Pons (tissue), 1 donor: ENCODE measurements around the gene GKN2.
"Not testable (repeated sequence)": the region's sequence is repeated elsewhere in the genome, so short reads cannot be mapped to it uniquely, and the experiment has no call there.

Experiments
- DNase-seq: peaks from one replicate; pipeline ENCODE4 v3.0.0-alpha.2; 2016; ENCODE audit warnings: low spot score

GKN2 gene

DNA sequence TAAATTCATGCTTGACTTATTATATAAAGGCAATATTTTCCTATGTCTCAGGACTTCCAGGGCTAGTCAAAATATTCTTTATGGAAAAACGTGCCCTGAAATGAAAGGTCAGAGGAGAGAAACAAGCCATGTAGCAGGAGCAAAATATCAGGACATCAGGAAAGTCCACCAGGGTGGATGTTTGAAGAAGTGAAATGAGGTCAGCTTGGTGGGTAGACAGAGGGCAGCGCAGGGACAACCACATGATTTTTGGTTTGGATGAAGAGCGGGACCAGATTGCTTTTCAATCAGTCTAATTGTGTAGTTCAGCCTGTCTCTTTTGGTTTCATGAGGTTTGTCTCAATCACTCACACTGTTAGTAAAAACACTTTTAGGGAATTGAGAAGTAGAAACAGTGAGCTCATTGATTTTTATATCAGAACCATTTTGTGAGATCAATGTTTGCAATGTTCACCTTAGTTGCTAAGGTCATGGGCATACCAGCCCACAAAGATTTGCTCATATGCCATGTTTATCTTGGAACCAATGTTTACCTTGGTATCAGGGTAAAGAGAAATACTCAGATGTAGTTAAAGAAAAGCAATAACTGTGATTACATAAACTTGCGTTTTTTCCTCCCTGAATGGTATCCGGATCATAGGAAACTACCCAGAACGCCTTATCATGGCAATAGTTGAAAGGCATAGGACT lies 32.1 kb downstream of the GKN2 start:
- no peak for DNase-seq

DNA sequence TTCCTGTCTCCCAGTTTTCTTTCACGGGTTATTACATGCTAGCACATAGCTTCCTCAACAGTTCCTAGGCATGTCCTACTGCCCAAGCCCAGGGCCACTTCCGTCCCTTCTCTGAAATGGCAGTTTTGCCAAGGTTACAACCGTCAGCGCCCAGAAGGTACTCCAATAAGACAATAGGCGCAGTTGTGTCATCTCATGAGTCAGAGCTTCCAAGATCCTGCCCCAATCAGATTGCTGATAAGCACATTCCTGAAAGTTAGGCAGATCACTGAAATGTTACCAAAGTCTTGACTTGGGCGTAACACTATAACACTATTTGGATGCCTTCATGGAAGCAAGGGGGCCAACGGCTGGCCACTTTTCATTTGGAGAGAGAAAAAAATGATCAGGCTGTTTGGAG lies 34.2 kb downstream of the GKN2 start:
- DNase-seq = no peak

DNA sequence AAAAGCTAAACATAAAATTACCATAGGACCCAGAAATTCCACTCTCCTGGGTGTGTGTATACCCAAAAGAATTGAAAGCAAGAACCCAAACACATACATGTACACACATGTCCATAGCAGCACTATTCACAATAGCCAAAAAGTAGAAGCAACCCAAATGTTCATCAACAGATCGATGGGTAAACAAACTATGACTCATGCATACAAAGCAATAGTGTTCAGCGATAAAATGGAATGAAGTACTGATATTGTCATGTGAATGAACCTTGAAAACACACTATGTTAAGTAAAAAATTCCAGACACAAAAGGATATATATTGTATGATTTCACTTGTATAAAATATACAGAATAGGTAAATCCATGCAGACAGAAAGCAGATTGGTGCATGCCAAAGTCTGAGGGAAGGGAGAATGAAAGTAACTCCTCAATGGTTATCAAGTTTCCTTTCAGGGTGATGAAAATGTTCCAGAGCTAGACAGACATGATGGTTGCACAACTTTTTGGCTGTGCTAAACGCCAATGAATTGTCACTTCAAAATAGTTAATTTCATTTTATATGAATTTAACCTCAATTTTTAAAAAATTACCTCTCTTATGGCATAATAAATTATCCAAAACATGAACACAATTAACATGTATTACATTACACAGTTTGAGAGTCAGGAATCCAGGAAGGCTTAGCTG lies 35.5 kb downstream of the GKN2 start:
- DNase-seq = no peak

DNA sequence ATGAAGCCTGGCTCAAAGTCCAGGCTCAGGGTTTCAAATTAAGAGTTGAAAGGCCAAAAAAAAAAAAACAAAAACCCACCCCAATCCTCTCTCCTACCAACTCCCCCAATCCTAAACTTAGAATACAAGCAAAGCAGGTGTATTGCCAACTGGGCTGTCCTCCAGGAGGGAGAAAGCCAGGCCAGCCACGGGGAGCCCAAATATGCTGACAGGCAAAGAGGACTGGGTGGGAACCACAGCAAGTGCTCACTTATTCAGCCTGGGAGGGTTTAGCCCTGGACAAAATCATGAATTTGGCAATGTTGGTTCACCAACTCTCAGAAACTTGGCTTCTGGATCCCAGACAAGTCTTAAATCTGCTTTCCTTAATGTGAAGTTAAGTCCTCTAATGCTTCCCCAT lies 36.5 kb downstream of the GKN2 start:
- no peak for DNase-seq

DNA sequence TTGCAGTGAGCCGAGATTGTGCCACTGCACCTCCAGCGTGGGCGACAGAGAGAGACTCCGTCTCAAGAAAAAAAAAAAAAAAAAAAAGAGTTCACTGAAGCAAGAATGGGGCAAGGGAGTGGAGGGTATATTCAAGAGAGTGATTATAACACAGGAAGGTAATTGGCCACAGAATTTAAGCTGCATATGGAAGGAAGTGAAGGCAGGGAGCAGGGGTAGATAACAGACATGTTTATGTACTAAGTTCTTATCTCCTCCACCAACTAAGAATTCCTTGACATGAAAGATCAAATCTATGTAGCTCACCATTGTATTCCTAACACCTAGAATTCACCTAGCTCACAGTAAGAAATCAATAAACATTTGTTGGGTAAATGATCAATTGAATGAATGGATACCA lies 37.3 kb downstream of the GKN2 start:
- no peak for DNase-seq

DNA sequence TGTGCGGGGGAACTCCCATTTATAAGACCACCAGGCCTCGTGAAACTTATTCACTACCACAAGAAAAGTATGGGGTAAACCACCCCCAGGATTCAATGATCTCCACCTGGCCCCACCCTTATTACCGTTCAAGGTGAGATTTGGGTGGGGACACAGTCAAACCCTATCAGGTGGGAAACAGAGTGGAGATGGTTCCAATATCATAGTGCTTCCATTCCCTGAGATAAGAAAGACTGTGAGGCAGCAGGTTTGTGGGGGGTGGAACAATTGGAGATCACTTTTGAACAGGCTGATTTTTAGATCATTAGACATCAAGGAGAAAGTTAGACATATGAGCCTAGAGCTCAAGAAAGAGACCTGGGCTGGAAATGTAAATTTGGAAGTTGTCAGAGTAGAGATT lies 39.3 kb downstream of the GKN2 start:
- no peak for DNase-seq

DNA sequence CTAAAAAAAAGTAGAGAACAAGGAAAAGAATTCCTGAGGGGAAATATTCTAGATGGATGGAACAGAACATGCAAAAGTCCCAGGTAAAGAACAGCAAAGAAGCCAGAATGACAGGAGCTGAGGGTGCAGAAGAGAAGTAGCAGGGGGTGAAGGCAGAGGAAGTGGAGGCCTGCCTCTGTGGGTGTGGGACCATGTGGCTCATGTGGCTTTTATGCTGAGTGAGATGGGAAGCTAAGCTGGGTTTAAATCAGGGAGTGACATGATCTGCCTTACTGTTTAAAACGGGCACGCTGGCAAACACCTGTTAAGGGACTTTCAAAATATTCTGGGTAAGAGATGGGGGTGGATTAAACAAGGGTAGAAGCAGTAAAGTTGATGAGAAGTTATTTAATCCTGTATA lies 40.0 kb downstream of the GKN2 start:
- no peak for DNase-seq

DNA sequence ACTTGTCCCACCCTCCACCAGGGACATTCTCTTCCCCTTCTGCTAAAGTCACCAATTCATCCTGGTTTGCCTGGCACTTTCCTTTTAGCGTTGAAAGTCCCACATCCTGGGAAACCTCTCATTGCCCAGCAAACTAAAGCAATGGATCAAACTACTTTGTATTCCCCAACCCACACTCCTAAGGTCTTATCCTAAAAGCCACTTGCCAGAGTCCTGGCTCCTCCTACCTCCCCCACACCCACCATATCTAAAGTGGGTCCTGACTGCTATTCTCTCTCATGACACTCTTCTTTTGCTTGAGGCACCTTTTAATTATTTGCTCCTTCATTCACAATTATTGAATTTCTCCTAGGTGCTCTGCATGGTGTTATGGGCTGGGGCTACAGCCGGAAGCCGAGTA lies 40.6 kb downstream of the GKN2 start:
- no peak for DNase-seq

DNA sequence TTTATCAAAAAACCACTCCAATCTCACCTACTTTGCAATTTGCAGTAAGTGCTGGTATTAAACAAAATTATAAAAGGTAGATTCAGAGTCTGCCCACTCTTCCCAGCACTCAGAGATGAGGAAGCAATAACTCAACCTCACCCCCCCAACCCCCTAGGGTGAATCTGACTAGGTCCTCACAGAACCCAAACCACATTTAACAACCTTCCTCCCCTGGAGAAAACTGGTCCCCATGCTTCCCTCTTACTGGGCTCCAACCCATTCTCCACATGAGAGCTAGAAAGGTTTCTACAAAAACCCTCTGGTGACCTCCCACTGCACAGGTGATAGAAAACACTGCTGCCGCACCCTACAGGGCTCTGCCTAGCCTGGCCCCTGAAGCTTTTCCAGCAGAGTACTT lies 41.0 kb downstream of the GKN2 start:
- no peak for DNase-seq

DNA sequence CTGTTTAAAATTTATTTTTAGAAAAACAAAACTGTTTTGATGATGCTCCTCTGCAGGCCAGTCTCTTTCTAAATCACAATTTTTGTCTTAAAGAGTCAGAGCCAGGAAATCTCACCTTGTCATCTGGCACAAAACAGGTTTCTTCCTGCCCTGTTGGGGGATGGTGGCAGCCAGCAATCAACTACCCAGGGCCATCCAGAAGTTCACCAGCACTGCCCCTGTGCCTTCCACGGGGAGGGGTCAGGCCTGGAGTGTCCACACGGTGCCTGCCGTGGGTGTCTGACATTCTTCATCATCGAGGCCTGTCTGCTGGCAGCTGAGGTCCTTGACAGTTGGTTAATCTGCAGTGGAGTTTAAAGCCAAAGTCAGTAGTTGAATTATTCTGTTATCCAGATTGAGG lies 41.4 kb downstream of the GKN2 start:
- DNase-seq = no peak

DNA sequence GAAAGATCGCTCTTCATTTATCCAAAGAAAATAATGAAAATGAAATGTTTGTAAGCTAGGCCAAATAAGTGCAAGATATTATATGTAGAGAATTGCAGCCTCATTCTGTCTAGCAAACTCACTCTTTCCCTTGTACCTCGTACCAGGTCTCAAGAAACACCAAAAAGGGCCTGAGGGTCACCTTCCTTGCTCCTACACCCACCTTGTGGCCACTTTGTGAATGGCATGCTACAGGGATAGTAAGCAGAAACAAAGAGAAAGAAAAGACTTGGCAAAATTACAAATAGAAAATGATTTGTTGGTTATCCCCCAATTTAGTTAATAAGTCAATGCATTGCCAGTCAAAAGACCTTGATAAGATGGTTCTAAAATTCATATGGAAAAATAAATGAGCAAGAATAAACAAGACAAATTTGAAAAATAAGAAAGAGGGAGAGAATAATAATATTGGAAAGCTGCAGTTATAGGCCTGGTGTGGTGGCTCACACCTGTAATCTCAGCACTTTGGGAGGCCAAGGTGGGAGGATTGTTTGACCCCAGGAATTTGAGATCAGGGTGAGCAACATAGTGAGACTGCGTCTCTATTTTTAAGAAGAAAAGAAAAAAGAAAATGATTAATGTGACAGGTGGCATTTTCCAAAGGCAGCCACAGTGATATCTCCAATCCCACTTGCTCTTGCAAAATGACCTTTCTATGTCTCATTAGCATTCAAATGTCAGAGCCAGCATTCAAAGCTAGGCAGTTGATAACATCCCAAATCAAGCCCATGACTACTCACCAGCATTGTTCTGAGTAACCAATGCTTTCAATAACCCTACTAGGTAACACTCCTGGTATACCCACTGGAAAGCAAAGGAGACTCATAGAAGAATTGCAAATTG lies 42.7 kb downstream of the GKN2 start:
- peak; percentile 74 for DNase-seq

DNA sequence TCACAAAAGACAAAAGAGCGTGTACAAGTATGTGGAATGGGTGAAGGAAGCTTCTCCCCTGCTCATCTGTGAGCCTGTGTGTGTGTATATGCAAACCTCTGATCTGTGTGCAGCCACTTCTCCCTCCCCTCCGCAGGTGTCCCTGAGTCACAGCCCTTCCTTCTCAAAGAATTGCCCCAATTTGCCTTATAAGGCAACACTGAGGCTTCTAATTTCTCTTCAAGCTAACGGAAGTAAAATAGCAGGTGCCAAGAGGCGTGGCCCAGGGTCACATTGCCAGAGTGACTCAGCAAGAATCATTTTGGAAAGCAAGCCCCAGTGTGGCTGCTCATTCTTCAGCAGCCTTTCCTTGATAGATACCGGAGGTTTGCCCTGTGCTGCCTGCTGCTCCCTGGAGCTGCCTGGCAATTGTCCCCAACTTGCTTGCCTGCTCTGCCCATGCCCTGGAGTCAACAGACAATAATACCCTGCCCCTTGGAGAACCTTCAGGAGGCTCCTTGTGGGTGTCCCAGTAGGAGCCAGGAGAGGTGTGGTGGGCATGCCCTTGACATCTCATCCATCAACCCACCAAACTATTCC lies 44.2 kb downstream of the GKN2 start:
- DNase-seq = peak; percentile 32

DNA sequence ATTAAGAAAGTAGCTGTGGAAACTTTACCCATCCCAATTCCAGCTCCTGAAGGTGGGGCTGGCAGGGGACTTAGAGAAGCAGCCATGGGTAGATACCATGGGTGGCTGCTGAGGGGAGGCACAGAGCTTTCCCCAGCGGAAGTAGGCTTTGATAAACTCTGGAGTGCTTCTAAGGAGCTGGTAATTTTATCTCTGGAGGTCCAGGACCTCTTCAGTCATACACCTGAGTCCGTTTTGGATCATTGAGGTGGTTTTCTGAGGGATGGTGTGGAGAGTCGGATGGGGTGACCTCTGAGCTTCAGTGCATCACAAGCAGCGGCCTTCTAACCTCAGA lies 44.8 kb downstream of the GKN2 start:
- DNase-seq = no peak

DNA sequence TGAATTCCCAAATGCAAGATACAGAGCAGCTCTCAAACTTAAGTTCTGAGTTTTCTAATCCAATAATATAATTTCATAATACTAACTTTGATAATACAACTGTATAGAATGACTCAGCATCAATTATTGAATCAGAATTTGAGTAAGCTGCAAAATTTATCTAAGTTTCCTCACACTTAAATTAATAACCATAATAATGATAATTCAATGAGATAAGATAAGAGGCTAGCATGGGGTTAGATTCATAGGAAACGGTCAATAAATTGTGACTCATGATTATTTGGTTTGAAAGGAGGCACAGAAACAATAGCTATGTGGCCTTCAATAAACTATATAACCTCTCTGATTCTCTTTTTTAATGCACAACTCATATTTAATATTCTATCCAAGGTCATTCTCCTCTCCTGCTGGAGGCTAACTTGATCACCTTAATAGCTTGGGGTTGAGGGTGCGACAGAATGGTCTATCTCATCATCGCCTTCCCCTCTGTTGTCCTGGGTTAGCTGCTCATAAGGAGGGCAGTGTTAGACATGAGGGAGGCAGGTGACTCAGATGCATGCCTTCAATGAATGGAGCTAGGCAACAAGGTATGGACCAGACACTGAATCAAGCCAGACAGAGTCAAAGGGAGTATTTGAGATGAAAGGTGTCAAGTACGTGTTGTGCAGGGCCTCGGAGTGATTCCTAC lies 45.3 kb downstream of the GKN2 start:
- DNase-seq = no peak

DNA sequence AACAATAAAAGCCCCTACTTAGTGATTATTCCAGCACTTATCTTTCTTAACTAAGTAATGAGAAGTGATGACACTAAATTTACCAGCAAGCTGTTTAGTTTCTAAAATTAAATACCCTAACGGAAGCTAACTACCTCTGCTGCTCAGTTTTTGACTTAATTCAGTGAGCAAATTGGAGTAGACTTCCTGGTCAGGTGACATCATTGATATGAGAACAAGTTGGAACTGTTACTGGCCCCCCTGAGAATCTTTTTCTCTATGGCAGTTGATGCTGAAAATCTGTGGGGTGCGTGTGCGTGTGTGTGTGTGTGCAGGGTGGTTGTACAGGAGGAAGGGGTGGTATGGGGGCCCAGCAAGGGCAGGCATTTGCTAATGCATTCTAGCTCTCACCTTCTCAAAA lies 46.0 kb downstream of the GKN2 start:
- DNase-seq = no peak

DNA sequence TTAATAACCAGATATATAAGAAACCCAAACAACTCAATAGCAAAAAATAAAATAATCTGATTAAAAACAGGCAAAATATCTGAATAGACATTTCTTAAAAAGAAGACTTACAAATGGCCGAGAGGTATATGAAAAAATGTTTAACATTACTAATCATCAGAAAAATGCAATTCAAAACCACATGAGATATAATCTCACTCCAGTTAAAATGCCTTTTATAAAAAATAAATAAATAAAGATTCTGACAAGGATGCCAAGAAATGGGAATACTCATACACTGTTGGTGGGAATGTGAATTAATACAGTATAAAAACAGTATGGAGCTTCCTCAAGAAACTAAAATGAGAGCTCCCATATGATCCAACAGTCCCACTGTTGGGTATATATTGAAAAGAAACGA lies 47.6 kb downstream of the GKN2 start:
- no peak for DNase-seq

DNA sequence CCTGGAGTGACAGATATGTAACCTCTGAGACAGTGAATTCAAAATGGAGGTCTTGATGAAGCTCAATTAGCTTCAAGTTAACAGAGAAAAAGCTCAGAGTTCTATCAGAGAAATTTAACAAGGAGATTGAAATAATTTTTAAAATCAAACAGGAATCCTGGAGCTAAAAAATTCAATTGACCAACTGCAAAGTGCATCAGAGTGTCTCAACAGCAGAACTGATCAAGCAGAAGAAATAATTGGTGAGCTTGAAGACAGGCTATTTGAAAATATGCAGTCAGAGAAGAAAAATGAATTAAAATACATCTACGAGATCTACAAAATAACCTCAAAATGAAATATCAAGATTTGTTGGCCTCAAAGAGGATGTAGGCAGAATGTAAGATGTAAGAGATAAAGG lies 51.1 kb downstream of the GKN2 start:
- DNase-seq = no peak

DNA sequence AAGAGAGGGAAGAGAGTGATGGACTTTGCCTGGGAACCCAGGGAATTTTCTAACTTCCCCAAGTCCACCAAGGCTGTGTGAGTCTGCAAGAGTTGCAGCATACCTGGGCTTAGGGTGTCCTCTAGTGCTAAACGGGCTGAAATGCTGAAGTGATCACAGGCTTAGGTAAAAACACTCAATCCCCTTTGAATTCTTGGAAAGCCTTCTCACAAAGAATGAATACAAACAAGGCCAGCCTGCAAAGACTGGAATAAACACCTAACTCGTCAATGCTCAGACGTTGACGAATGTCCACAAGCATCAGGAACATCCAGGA lies 51.5 kb downstream of the GKN2 start:
- DNase-seq = no peak

DNA sequence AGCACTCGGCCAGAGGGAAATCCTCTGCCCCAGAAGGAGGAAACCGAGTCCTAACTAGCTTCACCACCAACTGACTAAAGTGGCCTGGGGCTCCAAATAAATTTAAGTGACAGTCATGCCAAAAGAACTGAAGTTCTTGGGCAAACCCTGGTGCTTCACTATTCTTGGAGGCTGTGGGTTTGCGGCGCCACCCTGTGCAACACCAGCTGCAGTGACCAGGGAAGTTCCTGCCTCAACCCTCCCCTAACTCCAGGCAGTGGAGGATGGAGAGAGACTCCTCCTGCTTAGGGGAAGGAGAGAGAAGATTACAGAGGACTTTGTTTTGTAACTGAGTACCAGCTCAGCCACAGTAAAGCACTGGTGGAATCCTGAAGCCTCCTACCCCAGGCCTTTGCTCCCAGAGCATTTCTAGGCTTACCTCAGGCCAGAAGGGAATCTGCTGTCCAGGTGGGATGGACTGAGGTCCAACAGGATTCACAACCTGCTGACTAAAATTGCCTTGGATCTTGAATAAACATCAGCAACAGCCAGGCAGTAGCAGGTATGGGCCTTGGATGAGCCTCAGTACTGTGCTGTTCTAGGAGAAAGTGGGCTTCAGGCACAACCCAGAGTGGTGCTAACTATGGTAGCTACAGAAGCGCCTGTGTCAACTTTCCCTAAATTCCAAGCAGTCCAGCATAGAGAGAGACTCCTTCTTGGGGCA lies 52.0 kb downstream of the GKN2 start:
- DNase-seq = no peak

DNA sequence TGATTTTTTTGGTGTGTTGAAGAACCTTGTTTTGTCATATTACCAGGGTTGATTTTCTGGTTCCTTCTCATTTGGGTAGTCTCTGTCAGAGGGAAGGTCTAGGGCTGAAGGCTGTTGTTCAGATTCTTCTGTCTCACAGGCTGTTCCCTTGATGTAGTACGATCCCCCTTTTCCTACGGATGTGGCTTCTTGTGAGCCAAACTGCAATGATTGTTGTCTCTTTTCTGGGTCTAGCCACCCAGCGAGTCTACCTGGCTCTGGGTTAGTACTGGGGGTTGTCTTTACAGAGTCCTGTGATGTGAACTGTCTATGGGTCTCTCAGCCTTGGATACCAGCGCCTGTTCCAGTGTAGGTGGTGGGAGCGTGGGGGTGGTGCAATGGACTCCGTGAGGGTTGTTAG lies 56.7 kb downstream of the GKN2 start:
- DNase-seq = not testable (repeated sequence)
